Iris pigment epithelial cell (primary cell): ENCODE data around the gene CREBL2.
"Not testable (repeated sequence)": the region's sequence is repeated elsewhere in the genome, so short reads cannot be mapped to it uniquely, and the experiment has no call there.

Source experiments
- DNase-seq: peaks from one replicate; pipeline ENCODE4 v3.0.0-alpha.2; 2011; ENCODE audit warnings: low read depth

CREBL2 gene

DNA sequence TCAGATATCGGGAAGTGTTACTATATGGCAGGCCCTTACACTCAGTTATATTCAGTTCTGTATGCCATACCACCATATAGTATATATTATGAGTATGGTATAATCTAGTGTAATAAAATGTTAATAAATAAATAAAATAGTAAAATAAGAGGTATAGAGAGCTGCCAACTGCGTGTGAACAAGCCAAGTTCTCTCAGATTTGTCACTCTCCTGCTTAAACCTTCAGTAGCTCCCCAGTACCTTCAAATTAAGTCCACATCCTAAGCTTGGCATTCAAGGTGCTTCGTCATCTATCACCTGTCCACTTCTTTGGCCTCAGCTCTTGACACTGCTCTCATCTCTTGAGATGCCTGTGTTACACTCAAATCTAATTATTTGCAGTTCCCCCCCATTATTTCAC lies 12.8 kb upstream of the CREBL2 start:
- DNase-seq, result no peak

DNA sequence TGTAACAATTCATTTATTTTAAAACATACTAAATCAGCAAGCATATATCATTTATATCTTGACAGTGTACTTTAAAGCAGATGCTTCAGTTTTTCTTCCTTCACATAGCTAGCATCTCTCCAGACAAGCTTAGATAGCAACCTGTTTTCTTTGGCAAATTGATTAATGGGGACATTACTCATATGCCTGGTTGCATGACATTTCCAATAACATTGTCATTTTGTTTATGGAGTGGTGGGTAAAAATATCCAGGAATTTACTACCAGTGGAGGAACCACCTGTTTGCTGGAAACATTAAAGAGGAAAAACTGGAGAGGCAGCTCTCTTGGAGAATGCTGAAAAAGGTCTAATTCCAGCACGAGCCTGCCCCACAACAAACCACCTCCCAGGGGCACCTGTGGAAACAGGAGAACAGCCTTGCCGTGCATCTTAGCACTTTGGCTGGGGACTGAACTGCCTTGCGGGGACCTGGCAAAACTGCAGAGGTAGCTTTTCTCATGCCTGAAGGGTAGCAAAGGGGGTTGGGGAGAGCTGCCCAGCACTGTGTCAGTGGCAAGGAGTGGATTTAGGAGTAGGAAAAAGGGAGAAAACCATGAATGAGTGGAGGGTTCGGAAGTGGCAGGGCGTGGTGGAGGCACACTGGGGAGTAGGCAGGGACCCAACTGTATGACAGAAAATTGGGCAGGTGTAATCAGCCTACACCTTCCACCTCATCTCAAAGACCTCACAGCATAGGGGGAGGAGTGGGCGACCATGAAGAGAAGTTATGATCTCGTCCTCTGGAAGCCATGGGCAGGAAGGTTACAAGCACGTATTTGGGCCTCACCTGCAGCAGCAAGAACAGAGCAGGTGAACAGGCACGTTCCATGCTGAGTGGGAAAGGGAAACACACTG lies 11.7 kb upstream of the CREBL2 start:
- no peak for DNase-seq

DNA sequence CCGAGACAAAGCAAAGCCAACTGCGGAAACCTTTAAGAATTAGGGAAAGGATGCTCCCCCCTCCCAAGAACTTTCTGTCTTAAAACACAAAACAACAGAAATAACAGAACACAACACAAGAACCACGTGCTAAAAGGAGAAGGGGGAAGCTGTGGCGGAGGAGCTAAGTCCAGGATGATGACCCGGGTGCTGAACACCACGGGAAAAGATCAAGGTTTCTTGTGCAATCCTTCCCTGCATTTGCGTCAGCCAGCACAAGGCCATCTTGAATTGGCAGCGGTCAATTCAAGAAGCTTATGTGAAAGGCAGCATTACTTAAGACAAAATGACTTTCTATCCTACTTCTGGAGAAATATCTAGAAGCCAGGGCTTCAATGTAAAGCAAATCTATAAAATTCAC lies 11.0 kb upstream of the CREBL2 start:
- peak; percentile 23 for DNase-seq

DNA sequence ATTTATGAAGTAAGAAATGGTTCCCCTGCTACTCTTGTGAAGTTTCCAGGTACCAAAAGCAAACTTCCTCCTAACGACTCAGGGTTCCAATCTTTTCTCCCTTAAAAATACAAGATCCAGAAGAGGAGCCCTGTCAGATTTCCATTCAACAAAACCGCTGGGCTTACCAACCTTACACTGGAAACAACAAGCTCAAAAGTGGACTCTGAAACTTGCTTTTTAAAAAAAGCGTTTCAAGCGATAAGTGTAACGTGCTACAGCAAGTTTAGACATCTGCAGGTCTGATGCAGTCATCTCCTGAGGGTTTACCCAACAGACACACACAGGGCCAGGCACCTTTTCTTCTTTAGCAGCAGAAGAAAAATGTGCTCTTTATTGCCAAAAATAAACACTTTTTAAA lies 6.9 kb upstream of the CREBL2 start:
- DNase-seq, result no peak

DNA sequence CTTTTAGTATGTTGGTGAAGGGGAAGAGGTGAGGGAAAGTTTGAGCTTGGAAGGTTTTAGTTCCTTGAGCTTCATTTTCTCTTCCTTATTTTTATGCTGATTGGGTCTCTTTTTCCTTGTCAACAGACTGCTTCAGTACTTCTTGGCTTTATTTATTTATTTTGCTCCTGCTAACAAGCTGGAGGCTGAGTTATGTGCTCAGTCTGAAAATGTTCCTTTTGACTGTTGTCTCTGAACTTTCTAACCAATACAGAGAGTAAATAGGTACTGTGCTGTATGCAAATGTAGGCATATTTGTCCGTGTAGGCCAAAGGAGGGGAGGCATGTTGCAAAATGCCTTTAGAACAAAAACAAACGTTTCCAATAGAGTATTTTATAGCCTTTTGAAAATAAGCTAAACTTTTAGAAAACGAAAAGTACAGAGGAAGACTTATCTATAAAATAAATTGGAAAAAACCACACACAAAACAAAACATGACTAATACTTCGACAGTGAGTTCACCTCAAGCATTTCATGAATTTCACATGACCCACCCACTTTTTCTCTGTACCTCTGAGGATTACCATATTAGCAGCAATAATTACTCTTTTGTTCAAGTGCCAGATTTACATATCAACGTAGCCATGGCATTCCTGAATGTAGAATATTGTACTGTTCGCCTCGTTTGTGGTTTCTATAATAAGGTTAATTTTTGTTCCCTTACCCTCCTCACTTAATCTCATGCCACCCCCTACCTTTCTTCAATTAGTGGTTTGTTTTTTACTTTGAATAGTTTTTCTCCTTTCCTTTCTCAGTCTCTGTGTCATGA lies 4.7 kb upstream of the CREBL2 start:
- peak; percentile 88 for DNase-seq

DNA sequence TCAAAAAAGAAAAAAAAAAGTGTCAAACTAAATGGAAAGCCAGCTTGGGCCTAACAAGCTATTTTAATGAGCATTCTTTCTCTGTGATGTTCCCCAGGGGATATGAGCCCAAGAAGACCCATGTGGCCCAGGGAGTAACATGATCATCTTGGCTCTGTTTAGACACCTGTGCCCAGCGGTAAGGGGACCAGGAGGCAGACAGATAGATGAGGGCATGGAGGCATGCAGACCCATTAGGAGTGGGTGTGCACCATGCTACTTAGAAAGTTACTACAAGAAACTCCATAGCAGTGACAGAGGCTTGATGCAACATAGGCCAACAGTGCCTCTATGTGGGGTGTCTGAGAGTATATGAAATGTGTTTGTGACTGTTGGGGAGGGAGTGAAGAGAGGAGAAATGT lies 3.1 kb upstream of the CREBL2 start:
- peak; percentile 21 for DNase-seq

DNA sequence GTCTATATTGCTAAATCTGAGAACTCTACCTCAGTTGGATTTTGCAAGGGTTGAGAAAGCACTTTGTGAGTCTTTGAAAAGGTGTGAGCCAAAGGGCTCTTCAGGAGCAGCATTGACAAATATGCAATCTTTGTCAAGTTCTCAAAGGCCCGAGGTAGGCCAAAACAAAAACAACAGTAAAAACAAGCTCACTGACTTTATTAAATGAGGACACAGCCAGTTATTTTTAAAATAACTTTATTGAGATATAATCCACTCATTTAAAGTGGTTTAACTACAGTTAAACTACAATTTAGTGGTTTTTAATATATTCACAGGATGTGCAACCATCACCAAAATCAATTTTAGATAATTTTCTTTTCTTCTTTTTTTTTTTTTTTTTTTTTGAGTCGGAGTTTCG lies 2.0 kb upstream of the CREBL2 start:
- DNase-seq, result no peak

DNA sequence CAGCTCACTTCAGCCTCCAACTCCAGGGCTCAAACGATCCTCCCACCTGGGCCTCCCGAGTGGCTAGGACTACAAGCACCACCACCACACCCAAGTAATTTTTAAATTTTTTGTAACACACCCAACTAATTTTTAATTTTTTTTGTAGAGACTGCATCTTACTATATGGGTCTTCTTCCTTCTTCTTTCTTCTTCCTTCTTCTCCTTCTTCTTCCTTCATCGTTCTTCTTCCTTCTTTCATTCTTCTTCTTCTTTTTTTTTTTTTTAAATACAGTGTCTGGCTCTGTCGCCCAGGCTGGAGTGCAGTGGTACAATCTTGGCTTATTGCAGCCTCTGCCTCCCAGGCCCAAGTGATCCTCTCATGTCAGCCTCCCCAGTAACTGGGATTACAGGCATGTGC lies 965 bp upstream of the CREBL2 start:
- DNase-seq, result no peak

DNA sequence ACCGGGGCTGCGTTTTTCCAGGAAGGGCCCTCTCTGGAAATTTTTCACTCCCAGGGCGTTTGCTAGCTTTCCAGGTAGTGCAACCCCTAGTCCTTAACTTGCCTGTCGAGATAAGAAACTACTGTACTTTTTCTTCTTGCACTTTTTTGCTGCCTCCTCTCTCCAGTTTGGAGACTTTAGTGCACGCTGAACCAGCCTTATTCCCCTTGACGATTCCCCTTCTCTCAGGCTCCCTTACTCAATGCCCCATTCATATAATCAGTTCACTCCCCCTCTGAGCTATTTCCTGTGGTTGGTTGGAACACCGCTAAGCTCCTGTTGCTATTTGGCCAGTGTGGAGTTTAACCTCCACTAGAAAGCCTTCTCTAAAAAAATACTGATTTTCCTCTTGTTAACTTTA lies 682 bp downstream of the CREBL2 start:
- peak; percentile 88 for DNase-seq

DNA sequence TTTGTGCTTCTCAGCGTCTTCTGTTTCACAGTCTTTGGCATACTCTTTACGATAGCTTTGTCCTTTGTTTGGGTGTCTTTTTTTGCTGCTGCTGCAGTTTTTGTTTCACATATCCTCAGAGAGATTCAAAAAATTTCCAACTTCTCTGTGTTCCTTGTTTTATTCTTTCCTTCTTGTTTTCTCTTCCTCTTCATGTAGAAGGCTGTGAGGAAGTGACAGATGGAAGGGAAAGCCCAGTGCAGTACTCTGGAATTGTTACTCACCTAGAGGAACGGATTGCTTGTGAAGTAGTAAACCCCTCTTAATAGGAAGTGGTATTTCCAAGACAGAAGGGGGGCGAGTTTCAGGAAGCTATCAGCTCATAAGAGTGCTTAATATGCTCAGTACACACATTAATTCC lies 1.7 kb downstream of the CREBL2 start:
- DNase-seq, result no peak

DNA sequence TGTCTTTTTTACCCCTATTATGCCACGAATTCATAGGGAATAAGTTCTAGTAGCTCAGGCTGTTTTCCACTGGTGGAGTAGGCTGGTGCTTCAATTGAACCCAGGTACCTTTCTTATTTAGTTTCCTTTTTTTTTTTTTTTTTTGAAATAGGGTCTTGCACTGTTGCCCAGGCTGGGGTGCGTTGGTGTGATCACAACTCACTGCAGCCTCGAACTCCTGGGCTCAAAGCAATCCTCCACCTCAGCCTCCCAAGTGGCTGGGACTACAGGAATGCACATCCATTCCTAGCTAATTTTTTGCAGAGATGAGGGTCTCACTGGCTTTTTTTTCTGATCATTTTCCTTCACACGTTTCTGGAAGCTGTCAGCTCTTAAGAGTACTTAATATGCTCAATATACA lies 2.7 kb downstream of the CREBL2 start:
- DNase-seq, result no peak

DNA sequence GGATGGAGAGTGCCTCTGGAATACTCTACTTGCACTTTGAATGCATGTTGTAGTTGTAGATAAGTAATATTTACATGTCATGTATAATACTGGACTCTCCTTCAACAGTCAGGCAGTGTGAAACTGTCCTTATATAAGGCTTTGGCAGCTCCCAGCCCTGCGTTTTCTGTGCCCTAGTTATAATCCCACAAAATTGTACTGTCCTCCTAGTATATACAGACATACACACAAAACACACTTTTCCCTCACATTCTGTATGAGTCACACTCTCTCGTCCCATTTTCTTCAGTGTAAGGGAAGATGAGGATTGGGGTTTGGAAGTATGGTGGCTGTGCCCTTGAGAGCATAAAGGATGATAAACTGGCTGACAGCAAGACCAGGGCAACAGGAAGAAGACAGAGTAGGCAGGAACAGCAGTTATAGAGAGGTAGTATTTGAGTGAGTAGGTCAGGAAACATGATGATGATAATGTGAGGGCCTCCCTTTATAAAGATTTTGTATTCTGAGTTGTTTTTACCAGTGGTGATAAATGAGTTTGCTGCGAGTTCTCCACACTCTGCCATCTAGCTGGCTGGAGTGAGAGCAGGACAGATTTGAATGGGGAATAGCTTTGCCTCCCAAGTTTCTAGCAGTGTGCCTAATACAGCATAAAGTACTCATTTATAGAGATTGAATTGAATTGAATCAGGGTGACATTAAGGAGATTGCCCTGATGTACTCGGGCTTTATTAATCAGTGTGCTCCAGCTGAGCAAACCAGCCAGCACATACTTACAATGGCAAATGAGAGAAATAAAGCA lies 5.0 kb downstream of the CREBL2 start:
- DNase-seq, result peak; percentile 16

DNA sequence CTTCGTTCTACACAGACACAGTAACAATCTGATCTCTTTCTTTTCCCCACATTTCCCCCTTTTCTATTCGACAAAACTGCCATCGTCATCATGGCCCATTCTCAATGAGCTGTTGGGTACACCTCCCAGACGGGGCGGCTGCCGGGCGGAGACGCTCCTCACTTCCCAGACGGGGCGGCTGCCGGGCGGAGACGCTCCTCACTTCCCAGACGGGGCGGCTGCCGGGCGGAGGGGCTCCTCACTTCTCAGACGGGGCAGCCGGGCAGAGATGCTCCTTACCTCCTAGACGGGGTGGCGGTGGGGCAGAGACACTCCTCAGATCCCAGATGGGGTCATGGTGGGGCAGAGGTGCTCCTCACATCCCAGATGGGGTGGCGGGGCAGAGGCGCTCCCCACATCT lies 6.4 kb downstream of the CREBL2 start:
- DNase-seq, result not testable (repeated sequence)

DNA sequence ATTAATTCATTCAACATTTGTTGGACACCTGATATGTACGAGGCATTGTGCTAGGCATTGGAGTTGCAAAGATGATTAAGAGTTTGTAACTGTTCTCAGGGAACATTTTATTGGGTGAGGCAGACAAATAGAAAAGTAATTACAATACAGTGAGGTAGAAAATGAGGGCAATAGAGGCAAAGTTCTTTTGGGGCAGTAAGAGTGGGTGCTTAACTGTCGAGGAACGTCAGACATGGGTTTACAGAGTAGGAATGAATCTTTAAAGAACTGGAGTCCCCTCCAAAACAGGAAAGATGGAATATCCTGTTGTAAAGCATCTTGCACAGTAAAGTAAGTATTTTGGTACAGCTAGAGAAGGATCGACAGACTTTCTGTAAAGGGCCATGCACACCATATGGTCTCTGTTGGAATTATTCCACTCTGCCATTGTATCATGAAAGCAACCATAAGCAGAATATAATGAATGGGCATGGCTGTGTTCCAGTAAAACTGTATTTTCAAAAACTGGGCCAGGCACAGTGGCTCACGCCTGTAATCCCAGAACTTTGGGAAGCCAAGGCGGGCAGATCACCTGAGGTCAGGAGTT lies 9.1 kb downstream of the CREBL2 start:
- no peak for DNase-seq

DNA sequence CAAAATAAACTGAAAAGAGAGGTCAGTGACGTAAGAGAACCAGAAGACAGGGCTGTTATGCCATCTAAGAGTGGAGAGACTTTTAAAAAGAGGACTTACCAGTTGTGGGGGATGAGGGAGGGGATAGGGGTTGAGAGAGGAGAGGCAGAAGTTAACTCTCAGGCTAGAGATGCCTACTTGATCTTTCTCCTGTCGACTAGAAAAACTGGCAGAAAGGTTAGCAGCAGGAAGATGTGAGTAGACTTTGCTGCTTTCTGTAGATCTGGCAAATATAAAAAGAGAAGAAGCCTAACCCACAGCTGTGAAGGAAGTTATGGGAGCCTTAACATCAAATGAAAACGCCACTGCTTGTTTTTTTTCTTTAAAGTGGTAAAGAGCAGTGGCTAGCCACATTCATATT lies 10.7 kb downstream of the CREBL2 start:
- no peak for DNase-seq

DNA sequence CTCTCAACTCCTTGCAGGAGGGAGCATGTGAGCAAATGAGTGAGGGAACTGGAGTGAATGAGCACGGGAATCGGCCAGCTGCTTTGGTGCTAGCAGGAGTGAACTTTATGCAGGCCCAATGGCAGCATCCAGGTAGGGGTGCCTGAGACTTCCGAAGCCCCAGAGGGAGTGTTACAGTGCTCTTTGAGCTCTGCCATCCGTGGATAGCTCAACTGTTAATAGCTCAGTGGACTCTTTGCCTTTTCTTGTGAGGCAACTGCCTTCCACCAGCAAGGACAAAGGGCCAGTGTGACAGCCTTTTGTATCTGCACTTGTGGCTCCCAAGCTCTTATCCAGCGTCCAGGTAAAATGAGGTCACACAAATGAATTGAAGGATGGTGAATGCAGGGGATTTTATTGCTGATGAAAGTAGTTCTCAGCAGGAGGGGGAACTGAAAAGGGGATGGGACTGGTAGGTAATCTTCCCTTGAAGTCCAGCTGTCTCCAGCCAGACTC lies 12.9 kb downstream of the CREBL2 start:
- DNase-seq, result no peak

DNA sequence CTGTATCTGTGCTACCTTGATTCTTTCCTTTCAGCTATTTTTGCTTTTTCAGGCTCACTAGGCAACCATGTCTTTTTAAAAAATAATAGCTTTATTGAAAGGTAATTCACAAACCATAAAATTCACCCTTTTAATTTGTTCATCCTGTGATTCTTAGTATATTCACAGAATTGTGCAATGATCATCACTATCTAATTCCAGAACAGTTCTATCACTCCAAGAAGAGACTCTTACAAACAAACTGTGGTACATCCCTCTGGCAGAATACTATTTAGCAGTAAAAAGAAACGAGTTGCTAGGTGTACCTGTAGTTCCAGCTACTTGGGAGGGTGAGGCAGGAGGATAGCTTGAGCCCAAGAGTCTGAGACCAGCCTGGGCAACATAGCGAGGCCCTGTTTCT lies 14.8 kb downstream of the CREBL2 start:
- DNase-seq, result peak; percentile 55

DNA sequence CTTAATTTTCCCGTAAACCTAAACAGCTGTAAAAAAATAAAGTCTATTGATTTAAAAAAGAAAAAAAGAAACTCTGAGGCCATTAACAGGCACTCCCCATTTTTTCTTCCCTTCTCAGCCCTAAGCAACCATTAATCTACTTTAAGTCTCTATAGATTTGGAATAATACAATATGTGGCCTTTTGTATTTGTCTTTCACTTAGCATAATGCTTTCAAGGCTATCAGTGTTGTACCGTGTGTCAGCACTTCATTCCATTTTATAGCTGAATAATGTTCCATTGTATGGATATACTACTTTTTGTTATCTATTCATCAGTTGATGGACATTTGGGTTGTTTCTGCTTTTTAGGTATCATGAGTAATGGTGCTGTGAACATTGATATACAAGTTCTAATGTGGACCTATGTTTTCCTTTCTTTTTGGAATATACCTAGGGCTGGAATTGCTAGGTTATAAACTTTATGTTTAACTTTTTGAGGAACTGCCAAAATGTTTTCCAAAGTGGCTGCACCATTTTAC lies 15.7 kb downstream of the CREBL2 start:
- no peak for DNase-seq

DNA sequence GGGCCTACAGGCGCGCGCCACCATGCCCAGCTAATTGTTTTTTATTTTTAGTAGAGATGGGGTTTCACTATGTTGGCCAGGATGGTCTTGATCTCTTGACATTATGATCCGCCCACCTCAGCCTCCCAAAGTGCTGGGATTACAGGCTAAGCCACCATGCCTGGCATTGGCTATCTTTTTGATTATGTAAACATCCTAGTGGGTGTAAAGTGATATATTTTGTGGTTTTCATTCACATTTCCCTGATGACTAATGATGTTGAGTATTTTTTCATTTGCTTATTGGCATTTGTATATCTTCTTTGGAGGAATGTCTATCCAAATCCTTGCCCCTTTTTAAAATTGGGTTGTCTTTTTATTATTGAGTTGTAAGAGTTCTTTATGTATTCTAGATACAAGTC lies 16.3 kb downstream of the CREBL2 start:
- peak; percentile 69 for DNase-seq

DNA sequence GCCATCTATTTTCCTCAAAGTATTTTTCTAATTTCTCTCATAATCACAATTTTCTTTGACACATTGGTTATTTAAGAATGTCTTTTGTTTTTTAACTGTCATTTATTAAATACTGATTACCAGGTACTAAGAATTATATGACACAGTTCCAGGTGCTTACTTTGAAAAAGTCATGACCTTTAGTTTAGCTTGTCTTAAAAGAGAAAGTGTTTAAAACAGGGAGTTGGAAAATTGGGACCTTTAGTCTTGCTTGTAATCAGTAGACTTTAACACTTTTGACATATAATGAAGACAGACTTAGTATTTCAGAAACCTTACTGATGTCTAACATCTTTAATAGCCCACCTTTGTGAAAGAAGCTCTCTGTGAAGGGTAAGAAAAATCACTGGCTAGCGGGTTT lies 19.2 kb downstream of the CREBL2 start:
- DNase-seq, result no peak

DNA sequence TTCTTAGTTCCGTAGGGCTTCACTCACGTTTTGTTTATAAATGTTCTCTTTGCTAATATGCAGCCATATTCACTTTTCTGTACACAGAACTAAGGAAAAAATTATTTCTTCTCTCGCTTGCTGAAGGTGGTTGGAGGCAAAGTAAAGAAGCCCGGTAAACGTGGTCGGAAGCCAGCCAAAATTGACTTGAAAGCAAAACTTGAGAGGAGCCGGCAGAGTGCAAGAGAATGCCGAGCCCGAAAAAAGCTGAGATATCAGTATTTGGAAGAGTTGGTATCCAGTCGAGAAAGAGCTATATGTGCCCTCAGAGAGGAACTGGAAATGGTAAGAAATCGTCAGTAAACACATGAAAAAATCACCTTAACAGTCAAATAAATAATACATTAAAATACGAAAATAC lies 24.0 kb downstream of the CREBL2 start:
- no peak for DNase-seq

DNA sequence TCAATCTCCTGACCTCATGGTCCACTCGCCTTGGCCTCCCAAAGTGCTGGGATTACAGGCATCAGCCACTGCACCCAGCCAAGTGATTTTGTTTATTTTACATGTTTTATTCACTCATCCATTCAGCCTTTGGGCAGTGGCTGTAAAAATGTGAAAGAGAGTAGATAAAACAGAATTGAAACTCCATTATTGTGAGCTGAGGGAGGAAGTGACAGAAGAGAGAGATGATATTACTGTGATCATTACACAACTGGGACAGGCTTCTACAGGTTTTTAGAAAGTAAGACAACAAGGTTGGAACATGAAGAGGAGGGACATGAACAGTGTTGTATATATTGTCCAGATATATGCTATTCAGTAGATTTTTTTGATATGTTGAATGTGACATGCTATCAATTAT lies 25.0 kb downstream of the CREBL2 start:
- no peak for DNase-seq
